Middle frontal gyrus (tissue), 1 donor: ENCODE data around the gene ZNF598.
"Not testable (repeated sequence)": the region's sequence is repeated elsewhere in the genome, so short reads cannot be mapped to it uniquely, and the experiment has no call there.

Experiments used
- DNase-seq: peaks from one replicate; pipeline ENCODE4 v3.0.0-alpha.2; 2015; ENCODE audit warnings: low spot score; ENCODE audit errors: extremely low spot score

ZNF598 gene

DNA sequence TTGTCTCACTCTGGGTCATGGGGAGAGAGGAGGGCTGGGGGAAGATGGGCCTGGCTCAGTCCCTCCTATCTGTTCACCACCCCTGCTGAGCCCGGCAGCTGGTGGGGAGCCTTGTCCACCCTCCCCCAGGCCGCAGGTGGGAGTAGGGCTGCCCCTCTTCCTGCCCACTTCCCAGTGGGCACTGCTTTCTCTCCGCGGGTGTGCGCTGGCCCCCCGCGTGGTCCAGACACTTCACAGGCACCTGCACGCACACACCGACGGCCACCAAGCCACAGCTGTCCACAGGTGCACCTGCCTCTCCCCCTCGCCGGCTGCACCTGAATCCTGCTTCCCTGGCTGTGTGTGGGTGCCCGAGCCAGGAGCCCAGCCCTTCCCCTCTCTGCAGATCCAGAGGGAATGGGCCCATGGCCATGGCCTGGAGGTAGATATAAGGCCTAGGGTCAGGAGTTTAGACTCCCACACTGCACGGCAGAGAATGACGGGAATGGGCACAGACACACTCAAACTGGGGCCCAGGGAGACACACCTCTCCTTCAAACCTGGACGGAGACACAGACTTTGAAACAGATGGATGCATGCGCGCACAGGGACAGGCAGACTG, 19.1 kb upstream of the ZNF598 start:
- no peak for DNase-seq

DNA sequence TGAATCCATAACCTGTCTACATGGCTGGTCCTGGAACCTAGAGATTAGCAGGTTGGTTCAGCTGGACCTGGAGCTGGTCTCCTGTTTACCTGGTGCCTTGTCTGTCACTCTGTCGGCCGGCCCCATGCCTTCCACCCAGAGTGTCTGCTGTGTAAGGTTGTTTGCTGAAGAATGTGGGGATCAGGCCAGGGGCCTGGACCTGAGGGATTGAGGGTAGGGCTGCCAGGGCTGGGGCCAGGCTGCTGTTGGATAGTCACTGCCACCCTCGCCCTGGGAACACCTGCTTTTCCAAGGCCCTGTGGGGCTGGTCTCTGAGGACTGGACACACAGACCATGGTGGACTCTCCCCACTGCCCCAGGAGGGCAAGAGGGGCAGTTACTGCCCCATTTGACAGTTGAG, 18.5 kb upstream of the ZNF598 start:
- no peak for DNase-seq

DNA sequence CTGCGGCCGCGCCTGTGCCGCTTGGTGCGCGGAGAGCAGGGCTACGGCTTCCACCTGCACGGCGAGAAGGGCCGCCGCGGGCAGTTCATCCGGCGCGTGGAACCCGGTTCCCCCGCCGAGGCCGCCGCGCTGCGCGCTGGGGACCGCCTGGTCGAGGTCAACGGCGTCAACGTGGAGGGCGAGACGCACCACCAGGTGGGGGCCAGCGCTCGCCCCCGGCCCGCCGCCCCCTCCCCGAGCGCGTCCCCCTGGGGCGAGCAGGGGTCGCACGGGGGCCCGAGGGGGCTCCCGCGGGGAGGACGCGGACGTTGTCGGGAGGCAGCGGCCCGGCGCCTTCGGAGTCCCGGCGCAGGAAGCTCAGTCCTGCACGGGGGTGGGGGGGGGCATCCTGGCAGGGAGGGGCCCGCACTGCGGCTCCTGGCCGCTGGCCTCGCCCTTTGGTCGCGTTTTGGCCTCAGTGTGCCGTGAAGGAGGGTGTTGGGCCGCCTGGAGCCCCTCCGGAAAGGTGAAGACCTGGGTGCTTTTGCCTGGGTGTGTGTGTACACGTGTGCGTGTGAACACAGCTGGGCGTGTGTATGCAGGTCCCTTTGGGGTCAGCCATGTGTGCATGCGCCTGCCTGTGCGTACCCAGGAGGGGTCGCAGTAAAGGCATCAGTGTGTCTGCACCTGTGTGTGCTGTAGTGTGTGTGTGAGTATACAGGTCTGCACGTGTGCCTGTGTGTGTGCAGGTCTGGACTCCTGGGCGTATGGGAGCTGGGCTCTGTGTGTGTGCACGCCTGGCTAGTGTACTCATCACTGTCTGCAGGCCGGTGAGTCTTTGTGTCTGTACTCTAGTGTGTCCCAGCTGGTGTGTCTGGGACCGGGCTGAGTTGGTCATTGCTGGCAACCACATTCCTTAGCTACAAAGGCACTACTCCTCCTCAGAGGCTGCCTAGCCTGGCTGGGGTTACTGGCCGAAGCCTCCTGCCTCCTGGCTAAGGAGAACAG, 17.7 kb upstream of the ZNF598 start:
- no peak for DNase-seq

DNA sequence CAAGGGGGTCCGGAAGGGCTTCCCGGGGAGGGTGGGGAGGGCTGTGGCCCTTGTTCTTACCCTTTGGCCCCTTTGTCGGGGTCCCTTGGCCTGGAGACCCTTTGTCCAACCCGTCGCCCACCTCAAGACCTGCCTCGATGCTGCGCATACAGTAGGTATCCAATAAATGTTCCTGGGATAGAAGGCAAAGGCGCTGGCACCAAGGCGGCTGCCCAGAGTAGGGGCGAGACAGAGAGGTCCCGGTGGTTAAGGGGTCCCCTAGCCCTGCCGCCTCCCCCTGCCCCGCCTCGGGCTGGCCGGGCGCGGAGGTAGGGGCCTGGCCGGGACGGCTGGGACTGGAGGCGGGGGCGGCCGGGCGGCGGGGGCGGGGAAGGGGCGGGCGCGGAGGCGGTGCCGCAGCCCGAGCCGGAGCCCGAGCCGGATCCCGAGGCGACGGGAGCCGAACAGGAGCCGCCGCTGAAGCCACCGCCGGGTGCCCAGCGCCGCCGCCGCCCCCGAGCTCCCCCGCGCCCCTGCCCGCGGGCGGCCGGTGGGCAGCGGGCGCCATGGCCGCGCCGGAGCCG, 16.9 kb upstream of the ZNF598 start, which contains the start of gene NHERF2:
TSS of gene NHERF2 (plus strand) at position 442 of the 563 bp plus-strand sequence. CDS start at position 546, 104 bp downstream.
- no peak for DNase-seq

DNA sequence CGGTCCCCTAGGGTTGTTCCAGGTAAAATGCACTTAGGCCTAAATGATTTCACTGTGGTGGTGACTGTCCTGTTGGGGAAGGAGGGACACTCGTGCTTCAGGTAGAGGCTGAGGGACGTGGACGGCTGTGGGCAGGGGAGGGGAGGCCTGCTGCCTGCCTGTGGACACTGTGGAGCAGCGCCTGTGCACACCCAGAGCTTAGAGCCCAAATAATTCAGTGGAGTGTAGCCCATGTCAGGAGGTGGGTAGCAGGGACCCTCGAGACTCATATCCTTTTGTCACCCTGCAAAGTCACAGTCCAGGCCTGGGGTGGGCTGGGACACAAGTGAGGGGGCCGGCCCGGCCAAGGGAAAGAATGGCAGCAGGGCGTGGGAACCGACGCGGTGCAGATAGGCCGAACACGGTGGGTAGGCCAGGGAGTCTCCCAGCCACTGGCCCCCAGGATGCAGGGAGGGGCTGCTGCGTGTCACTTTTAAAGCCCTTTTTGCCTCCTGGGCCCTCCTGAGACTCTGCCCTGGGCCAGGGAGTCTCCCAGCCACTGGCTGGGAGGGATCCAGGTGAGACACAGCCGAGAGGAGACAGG, 16.3 kb upstream of the ZNF598 start:
- DNase-seq, result no peak

DNA sequence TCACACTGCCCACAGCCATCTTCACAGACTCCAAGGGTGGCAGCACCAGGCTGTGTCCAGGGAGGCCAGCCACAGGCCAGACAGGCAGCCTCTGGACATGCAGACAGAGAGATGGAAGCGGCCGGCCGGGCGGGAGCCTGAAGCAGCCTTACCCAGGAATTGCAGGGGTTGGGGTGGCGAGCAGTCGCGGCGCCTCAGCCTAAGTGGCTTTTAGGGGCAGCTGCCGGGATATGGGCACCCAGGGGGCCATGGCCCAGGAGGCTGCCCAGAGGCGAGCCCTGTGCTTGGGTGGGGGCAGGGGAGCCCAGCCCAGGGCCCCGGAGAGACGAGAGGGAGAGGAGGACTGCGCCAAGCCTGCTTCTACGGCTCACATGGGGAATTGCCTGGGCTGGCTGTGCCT, 15.6 kb upstream of the ZNF598 start:
- no peak for DNase-seq

DNA sequence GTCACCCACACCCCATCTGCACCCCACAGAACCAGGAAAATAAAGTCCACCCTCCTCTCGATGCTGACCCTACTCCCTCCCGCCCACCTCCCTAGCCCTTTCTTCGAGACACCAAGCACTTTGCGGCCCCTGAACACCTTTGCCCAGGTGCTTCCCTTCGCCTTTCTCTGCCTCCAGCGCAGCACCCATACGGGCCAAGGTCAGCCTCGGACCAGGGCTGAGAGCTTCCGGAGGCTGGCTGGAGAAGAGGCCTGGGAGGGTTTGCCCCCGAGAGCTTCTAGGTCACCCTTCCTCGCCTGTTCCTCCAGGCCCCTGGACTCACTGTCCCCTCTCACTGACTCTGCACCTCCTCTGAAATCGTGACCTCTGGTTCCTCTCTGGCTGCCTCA, 14.4 kb upstream of the ZNF598 start:
- DNase-seq, result no peak

DNA sequence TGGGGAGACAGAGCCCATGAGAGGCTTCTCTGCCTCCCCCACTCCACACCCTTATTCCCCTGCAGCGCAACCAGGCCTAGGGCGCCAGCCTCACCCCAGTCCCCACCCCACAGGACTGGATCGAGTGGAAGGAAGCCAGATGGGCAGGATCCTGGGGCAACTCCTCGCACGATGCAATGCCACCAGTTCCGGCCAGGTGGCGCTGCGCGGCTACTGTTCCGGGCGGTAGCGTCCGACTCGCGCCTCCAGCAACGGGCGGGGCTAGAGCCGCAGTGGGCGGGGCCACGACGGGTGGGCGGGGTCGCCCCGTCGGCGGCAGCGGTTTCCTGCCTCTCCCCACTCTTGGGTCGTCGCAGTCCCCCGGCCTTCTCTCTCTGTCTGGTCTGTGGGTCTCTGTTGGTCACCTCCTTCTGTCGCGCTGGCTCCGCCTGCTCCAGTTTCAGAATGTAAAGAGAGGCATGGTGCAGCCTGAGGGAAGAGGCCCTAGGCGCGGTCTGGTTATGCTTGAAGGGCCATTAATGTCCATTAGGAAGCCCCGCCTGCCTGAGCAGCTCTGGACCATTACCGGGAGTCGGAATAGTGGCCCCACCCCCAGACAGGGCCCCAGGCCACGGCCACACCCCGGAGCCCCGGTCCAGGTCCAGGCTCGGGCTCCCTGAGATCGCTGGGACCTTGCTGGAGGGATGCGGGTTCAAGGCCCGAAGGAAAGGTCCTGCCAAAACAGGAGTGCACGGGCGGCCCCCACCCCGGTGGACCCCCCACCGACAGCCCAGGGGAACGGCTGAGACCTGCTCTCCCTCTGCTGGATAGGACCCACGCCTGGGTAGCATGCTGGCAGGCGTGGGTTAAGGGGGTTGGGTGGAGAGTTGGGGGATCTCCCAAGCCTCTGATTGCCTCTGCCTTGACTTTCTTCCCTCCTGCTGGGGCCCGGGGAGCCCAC, 13.7 kb upstream of the ZNF598 start:
- DNase-seq, result peak; percentile 88

DNA sequence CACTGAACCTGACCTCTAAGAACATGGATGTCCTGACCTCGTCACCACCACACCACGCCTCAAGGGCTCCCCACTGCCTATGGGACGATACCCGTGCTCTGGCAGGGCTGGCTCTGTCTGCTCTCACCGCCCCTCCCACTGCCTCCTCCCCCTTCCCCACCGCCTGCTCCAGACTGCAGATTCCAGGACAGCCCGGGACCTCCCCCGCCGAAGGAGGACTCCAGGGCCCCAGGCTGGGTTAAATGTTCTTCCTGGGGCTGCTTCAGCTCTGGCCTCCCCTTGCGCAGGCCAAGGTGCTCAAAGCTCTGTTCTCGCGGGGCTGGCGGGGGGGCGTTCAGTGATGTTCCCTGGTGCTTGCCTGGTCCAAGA, 13.1 kb upstream of the ZNF598 start:
- DNase-seq, result no peak

DNA sequence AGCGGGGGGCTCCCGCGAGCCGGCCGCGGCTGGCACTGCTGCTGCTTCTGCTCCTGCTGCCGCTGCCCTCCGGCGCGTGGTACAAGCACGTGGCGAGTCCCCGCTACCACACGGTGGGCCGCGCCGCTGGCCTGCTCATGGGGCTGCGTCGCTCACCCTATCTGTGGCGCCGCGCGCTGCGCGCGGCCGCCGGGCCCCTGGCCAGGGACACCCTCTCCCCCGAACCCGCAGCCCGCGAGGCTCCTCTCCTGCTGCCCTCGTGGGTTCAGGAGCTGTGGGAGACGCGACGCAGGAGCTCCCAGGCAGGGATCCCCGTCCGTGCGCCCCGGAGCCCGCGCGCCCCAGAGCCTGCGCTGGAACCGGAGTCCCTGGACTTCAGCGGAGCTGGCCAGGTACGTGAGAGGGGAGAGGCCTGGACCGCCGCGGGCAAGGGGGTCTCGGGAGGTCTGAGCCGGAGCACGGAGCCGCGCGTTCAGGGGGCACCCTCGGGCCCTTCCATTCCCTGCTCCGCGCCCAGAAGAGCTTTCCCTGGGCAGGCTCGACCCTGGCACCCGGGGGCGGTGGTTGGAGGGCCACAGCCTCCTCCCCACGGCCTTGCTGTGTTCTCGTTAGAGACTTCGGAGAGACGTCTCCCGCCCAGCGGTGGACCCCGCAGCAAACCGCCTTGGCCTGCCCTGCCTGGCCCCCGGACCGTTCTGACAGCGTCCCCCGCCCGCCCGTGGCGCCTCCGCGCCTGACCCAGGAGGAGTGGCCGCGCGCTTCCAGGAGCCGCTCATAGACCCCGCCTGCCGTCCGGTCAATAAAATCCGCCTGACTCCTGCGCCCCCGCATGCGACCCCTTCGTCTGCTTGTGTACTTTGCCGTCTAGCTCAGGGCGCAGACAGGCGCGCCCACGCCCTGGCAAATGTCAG, 10.6 kb upstream of the ZNF598 start:
- no peak for DNase-seq

DNA sequence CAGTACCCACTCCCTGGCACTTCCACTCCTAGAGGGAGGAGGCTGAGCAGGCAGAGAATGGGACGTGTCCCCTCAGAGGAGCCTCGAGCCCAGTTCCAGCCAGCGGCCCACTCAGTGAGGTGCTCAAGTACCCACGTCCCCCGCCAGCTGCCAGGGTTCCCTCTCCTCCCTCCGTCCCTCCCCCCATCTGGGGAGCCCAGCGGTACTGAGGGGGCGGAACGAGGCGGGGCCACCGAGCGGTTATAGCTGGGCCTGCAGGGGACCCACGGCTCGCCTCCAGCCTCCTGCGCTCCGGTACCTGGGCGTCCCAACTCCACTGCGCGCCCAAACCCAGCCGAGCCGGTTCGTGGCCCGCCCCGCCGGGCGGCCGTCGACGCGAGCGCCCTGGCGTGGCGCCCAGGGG, 9.9 kb upstream of the ZNF598 start, which contains the start of gene NPW:
TSS of gene NPW (plus strand) at position 268 of the 403 bp plus-strand sequence.
- DNase-seq, result no peak

DNA sequence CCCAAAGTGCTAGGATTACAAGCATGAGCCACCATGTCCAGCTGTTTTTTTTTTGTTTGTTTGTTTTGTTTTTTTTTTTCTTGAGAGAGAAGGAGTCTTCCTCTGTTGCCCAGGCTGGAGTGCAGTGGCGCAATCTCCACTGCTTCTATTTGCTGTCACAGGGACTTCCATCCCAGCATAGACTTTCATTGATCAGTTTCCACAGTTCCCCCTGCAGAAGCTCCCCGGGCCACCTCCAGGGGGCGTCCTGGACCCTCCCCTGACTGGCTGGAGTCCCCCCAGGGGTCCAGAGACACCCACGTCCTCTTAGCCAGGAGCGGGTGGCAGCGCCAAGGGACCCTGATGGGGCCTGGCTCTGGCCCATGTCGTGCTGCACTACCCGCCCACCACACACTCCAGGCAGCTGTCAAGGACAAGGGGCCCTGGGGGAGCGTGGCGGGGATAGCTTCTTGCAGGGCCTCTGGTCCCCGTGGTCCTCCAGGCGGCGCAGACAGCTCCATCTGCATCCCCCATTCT, 6.8 kb upstream of the ZNF598 start:
- DNase-seq, result no peak

DNA sequence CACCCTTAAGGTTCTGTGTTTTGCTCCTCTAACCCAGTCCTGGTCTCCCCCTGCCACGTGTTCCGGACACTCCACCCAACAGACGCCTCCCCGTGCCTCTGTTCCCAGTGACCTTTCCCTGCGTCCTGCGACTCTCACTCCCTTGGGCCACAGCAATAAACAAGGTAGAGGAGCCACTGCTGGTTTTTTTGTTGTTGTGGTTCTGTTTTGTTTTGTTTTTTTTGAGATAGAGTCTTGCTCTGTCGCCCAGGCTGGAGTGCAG, 6.3 kb upstream of the ZNF598 start:
- DNase-seq, result no peak

DNA sequence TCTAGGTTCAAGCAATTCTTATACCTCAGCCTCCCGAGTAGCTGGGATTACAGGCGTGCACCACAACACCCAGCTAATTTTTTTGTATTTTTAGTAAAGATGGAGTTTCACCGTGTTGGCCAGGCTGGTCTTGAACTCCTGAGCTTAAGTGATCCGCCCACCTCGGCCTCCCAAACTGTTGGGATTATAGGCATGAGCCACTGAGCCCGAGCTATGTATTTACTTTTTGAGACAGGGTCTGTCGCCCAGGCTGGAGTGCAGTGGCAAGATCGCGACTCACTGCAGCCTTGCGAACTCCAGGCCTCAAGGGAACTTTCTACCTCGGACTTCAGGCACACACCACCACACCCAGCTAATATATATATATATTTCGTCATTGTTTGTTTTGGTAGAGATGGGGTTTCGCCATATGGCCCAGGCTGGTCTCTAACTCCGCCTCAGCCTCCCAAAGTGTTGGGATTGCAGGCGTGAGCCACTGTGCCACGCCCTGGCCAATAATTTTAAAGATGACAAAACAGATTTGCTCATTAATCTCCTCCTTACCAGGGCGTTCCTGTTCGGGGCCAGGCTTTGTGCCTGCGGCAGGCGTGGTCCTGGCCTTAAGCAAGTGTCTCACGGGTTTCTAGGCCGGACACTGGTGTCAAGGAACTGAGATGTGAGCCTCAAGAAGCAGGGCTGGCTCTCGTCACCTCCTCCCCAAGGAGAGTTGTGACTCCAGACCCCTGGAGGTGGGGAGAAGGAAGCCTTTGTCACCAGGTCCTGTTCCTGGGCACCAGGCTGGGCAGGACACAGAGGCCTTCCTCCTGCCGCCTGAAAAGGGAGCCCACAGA, 5.7 kb upstream of the ZNF598 start:
- no peak for DNase-seq

DNA sequence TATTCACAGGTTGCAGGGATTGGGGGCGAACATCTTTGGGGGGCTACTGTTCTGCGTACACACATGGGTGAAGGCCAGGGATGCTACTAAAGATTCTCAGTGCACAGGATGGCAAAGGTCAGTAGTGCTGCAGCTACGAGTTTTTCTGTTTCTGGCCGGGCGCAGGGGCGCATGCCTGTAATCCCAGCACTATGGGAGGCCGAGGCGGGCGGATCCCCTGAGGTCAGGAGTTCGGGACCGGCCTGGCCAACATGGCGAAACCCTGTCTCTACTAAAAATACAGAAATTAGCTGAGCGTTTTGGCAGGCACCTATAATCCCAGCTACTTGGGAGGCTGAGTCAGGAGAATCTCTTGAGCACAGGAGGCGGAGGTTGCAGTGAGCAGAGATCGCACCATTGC, 3.9 kb upstream of the ZNF598 start:
- no peak for DNase-seq

DNA sequence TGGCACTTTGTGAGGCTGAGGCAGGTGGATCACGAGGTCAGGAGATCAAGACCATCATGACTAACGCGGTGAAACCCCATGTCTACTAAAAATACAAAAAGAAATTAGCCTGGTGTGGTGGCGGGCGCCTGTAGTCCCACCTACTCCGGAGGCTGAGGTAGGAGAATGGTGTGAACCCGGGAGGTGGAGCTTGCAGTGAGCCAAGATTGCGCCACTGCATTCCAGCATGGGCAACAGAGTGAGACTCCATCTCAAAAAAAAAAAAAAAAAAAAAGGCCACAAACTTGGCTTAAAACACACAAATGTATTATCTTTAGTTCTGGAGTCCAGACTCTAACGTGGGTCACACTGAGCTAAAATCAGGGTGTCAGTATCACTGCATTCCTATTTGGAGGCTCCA, 2.1 kb upstream of the ZNF598 start:
- DNase-seq, result not testable (repeated sequence)

DNA sequence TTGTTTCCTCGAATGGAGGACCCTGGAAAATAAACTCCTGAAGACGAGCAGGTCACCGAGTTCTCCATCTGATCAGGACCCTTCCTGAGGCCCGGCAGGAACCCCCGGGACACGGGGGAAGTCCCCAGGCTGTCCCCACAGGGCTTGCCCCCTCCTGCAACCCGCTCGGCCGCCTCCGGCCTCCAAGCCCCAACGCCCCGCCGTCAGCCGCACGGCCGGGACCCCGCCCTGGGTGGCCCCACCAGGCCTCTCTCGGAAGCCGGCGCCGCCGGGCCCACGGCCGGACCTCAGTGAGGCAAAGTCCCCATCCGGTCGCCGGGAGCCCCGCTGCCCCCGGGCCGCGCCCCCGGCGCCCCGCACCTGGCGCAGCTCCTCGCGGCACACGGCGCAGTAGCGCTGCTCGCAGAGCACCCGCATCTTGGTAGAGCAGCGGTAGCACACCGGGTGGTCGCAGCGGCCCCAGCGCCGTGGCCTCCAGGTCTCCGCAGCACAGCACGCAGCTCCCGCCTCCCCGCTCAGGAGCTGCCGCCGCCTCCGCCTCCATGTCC, 383 bp downstream of the ZNF598 start:
- no peak for DNase-seq

DNA sequence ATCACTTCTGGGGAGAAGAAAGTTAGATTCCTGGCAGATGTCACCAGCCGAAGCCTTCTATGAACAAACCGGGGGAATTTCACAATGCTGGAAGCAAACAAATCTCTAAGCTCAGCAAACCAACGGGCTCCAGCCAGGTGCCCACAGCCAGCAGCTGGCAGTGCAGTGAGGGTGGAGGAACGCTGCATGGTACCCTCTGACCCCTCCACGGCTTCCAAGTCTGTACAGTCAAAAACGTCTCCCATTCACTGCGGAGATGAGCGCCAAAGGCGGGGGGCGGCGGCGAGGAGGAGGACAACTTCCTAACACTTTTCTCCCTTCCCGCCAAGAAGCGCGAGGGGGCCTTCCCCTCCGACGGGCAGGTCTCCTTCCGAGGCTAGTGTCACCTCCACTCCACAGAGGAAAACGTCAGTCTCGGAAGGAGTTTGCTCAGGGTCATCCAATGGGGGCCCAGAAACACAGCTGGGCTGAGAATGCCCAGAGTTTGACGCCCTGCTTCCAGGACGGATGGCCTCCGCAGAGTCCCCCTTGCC, 924 bp downstream of the ZNF598 start:
- no peak for DNase-seq
